ENCODE measurements around the gene NR5A1.

Gene NR5A1

GRCh38 chr9:124498040-124498439 is 9.2 kb downstream of the NR5A1 start:
- no peak for DNase-seq

- no peak for DNase-seq
These were observed 9.8 kb downstream of the NR5A1 start for GRCh38 chr9:124497441-124497840.

GRCh38 chr9:124496463-124496862 is 10.7 kb downstream of the NR5A1 start:
- DNase-seq = no peak

- peak; percentile 2 for DNase-seq
These were observed 11.1 kb downstream of the NR5A1 start for GRCh38 chr9:124496075-124496449.

- no peak for DNase-seq
These were observed 11.8 kb downstream of the NR5A1 start for GRCh38 chr9:124495126-124496074.

GRCh38 chr9:124493794-124494479 is 13.3 kb downstream of the NR5A1 start:
- DNase-seq = no peak

- no peak for DNase-seq
These were observed 14.0 kb downstream of the NR5A1 start for GRCh38 chr9:124493218-124493617.

GRCh38 chr9:124492818-124493217 is 14.4 kb downstream of the NR5A1 start:
- DNase-seq = no peak

GRCh38 chr9:124491049-124491975 is 15.9 kb downstream of the NR5A1 start:
- DNase-seq = no peak

- no peak for DNase-seq
These were observed 17.2 kb downstream of the NR5A1 start for GRCh38 chr9:124490004-124490403.

- DNase-seq = no peak
These were observed 18.0 kb downstream of the NR5A1 start for GRCh38 chr9:124489222-124489621.

- no peak for DNase-seq
These were observed 18.5 kb downstream of the NR5A1 start for GRCh38 chr9:124488641-124489210.

- no peak for DNase-seq
These were observed 19.7 kb downstream of the NR5A1 start for GRCh38 chr9:124487260-124488182.

GRCh38 chr9:124486778-124487259 is 20.4 kb downstream of the NR5A1 start:
- DNase-seq = no peak

GRCh38 chr9:124485936-124486335 is 21.3 kb downstream of the NR5A1 start:
- no peak for DNase-seq

- DNase-seq = no peak
These were observed 22.0 kb downstream of the NR5A1 start for GRCh38 chr9:124485201-124485600.

- no peak for DNase-seq
These were observed 23.7 kb downstream of the NR5A1 start for GRCh38 chr9:124483481-124483880.

GRCh38 chr9:124482431-124483031 is 24.7 kb downstream of the NR5A1 start:
- no peak for DNase-seq

- no peak for DNase-seq
These were observed 26.1 kb downstream of the NR5A1 start for GRCh38 chr9:124481115-124481514.

GRCh38 chr9:124480621-124480981 is 26.6 kb downstream of the NR5A1 start:
- no peak for DNase-seq
